HFFc6 (cell line): ENCODE results near the gene TMEM45B. TPM values are rescaled to one million over a fixed set of nuclear protein-coding genes. Genes with fewer than 3 reads are reported as not detected.
"Not testable (repeated sequence)": the region's sequence is repeated elsewhere in the genome, so short reads cannot be mapped to it uniquely, and the experiment has no call there.

Source experiments
- DNase-seq: peaks from one replicate; pipeline ENCODE4 v3.0.0-alpha.2; 2018
- H3K27ac Mint-ChIP-seq: 2 replicates; pipeline ENCODE4 v1.8.0; 2020; ENCODE audit warnings: mild to moderate bottlenecking, mixed read lengths
- H3K27me3 Mint-ChIP-seq: 2 replicates; pipeline ENCODE4 v1.8.0; 2021; ENCODE audit warnings: mild to moderate bottlenecking, moderate library complexity, mixed read lengths; ENCODE audit not compliant: insufficient read depth
- H3K36me3 Mint-ChIP-seq: 2 replicates; pipeline ENCODE4 v1.8.0; 2021; ENCODE audit warnings: low read depth, mixed read lengths
- H3K4me1 Mint-ChIP-seq: 2 replicates; pipeline ENCODE4 v1.8.0; 2020; ENCODE audit warnings: low read depth, mixed read lengths
- H3K4me3 Mint-ChIP-seq: 2 replicates; pipeline ENCODE4 v1.8.0; 2020; ENCODE audit warnings: mild to moderate bottlenecking, moderate library complexity, mixed read lengths
- H3K9me3 Mint-ChIP-seq: 2 replicates; pipeline ENCODE4 v1.8.0; 2020; ENCODE audit warnings: mild to moderate bottlenecking, mixed read lengths
- total RNA-seq, 6 experiments: library from RNA; stranded (reverse); fragmentation: NEBNext Ultra II Directional; extraction: Animal tissue kit (Norgen Biotek cat#: 25700); gene quantifications; 2 replicates in 1 of 6; 3 replicates in 5 of 6; pipeline ENCODE4 v1.2.3, GENCODE V29; 2021
- TF ChIP-seq, protein P1 (sequence below): fragments of 200-600 bp; sonication (generic); IDR thresholded peaks from 2 replicates; pipeline ENCODE4 v1.5.0; 2021; ENCODE audit warnings: antibody characterized with exemption, mild to moderate bottlenecking

Gene TMEM45B
- total RNA-seq, 6 experiments from 2014 or later, result not detected

DNA sequence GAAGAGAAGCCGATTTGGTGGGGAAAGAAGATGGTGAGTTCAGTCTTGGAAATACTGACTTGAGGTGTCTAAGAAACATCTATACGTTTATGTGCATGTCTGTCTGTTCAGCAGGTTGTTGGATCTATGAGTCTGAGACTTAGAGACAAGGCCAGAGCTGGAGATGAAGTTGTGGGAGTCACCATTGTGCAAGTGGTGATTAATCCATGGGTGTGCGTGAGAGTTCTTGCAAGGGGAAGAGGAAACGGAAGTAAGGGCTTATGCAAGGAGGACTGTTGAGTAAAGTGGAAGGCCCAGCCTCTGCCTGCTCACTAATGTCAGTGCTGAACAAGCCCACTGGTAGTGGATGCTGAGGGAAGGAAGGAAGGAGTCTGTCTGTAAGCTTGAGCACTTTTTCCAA is 9.7 kb downstream of the TMEM45B start:
- Mint-ChIP-seq H3K27me3 (no peaks in the 10 kb centered on the region; the same call in none of the 2 replicates), H3K4me3 (no peak overlapping the region), H3K4me1 (no peaks in the 10 kb centered on the region), H3K36me3 (no peaks in the 10 kb centered on the region), H3K9me3 (no peaks in the 10 kb centered on the region), H3K27ac (no peak overlapping the region)
- TF ChIP-seq, protein P1, sequence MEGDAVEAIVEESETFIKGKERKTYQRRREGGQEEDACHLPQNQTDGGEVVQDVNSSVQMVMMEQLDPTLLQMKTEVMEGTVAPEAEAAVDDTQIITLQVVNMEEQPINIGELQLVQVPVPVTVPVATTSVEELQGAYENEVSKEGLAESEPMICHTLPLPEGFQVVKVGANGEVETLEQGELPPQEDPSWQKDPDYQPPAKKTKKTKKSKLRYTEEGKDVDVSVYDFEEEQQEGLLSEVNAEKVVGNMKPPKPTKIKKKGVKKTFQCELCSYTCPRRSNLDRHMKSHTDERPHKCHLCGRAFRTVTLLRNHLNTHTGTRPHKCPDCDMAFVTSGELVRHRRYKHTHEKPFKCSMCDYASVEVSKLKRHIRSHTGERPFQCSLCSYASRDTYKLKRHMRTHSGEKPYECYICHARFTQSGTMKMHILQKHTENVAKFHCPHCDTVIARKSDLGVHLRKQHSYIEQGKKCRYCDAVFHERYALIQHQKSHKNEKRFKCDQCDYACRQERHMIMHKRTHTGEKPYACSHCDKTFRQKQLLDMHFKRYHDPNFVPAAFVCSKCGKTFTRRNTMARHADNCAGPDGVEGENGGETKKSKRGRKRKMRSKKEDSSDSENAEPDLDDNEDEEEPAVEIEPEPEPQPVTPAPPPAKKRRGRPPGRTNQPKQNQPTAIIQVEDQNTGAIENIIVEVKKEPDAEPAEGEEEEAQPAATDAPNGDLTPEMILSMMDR, result no peak
- DNase-seq, result peak; percentile 80

DNA sequence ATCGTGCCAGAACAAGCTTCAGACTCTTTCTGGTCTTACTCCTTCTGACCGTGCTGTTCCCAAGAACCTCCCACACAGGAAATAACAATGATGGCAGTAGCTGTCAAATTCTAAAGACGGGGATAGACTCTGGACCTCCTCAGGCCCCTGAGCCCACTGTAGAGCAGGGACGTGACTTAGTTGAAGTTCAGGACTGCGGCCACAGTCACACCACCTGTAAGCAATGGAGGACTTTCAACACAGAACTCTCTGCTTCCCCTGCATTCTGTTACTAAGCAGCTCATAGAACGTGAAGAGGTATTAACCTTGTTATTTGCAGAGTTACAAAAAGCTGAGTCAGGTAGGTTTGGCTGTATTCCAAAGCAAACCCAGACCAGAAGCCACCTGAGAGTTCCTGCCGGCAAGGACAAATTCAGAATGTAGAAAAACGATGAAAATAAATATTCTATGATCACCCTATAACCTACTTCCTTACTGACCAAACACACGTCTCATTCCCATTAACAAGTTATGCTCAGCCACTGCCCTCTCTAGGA is 12.7 kb downstream of the TMEM45B start:
- DNase-seq, result no peak
- no peaks in the 10 kb centered on the region for H3K9me3 Mint-ChIP-seq
- H3K4me3 Mint-ChIP-seq, result no peak overlapping the region
- H3K36me3 Mint-ChIP-seq, result no peaks in the 10 kb centered on the region
- H3K27ac Mint-ChIP-seq, result no peak overlapping the region
- peaks cover 2% of the 10 kb centered on the region for H3K27me3 Mint-ChIP-seq
- TF ChIP-seq, protein P1, result no peak
- H3K4me1 Mint-ChIP-seq, result peaks cover 7% of the 10 kb centered on the region

DNA sequence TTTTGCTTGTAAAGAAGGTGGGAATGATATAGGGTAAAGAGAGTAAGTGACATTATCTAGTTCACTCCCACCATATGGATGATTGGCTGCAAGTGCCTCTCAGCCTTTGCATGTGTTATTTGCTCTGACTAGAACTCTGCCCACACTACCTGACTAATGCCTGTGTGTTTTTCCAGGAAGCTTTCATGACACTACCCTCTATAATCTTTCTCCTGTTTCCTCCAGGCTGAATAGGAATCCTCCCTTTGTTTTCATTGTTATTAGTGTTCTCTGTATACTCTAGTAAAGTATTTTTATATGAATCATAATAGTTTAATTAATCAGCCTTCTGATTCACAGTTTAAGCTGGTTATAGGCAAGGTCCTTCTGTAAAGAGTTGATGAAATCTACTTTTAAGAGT is 13.8 kb downstream of the TMEM45B start:
- not testable (repeated sequence) for H3K27me3 Mint-ChIP-seq, H3K4me1 Mint-ChIP-seq, DNase-seq, H3K36me3 Mint-ChIP-seq, H3K27ac Mint-ChIP-seq, H3K9me3 Mint-ChIP-seq, H3K4me3 Mint-ChIP-seq

DNA sequence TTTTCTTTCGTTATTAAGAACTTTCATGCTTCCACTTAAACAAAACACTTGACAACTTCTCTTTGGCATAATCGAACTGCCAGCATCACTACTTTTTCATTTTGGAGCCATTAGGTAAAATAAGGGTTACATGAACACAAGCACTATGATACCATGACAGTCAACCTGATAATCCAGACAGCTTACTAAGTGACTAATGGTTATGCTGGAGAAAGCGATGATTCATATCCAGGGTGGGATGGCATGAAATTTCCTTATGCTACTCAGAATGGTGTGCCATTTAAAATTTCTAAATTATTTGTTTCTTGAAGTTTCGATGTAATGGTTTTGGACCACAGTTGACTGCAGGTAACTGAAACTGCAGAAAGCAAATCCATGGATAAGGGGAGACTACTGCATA is 15.6 kb downstream of the TMEM45B start:
- H3K4me1 Mint-ChIP-seq, result peaks cover 16% of the 10 kb centered on the region
- not testable (repeated sequence) for H3K4me3 Mint-ChIP-seq, H3K9me3 Mint-ChIP-seq, H3K36me3 Mint-ChIP-seq, H3K27ac Mint-ChIP-seq
- peaks cover 10% of the 10 kb centered on the region for H3K27me3 Mint-ChIP-seq
- DNase-seq, result peak; percentile 17

DNA sequence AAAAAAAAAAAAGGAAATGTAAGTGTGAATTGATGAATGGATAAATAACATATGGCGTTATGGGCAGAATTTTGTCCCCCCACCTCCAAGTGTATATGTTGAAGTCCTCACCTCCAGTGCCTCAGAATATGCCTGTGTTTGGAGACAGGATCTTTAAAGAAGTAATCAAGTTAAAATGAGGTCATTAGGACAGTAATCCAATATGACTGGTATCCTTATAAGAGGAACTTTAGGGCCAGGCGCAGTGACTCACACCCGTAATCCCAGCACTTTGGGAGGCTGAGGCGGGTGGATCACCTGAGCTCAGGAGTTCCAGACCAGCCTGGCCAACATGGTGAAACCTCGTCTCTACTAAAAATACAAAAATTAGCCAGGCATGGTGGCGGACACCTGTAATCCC is 17.6 kb downstream of the TMEM45B start:
- peaks cover 24% of the 10 kb centered on the region for H3K4me1 Mint-ChIP-seq
- not testable (repeated sequence) for H3K4me3 Mint-ChIP-seq

DNA sequence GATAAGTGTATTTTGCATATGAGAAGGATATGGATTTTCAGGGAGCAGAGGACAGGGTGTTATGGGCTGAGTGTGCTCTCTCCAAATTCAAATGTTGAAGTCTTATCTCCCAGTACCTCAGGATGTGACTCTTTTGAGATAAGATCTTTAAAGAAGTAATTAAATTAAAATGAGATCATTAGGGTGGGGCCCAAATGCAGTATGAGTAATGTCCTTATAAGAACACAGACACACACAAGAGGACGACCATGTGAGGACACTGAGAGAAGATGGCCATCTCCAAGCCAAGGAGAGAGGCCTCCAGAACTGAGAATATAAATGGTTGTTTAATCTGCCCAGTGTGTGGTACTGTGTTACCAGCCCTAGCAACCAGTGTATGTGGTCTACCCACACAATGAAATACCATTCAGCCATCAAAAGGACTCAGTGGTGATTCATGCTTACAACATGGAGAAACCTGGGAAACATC is 20.8 kb downstream of the TMEM45B start:
- DNase-seq, result peak; percentile 50
- H3K27ac Mint-ChIP-seq, result peak overlapping the region; percentile 78
- H3K27me3 Mint-ChIP-seq, result peaks cover 25% of the 10 kb centered on the region
- peaks cover 18% of the 10 kb centered on the region for H3K4me1 Mint-ChIP-seq
- H3K4me3 Mint-ChIP-seq, H3K9me3 Mint-ChIP-seq, H3K36me3 Mint-ChIP-seq: not testable (repeated sequence)

More for the DNA sequence above, 17.6 kb downstream of the TMEM45B start:
- not testable (repeated sequence) for DNase-seq, H3K27ac Mint-ChIP-seq, H3K36me3 Mint-ChIP-seq, H3K9me3 Mint-ChIP-seq
- H3K27me3 Mint-ChIP-seq, result peaks cover 13% of the 10 kb centered on the region

DNA sequence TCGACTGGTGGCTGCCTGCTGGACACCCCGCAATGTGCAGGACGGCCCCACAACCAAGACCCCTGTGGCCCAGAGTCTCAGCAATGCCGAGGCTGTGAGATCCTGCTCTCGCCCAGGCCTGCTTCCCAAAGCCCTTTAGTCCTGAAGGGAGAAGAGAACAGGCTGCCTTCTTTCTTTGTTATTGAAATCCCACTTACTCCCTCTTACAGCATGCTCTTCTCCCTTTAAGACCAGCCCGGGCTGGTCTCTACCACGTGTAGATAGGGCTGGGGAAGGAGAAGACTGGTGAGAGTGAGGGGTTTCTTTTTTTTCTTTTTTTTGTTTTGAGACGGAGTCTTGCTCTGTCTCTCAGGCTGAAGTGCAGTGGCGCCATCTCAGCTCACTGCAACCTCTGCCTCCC is 21.3 kb downstream of the TMEM45B start:
- Mint-ChIP-seq H3K9me3 (no peaks in the 10 kb centered on the region), H3K27me3 (peaks cover 30% of the 10 kb centered on the region), H3K4me1 (peaks cover 17% of the 10 kb centered on the region), H3K36me3 (no peaks in the 10 kb centered on the region), H3K4me3 (no peak overlapping the region), H3K27ac (no peak overlapping the region; the same call in 1 of the 2 replicates)
- DNase-seq, result no peak
- TF ChIP-seq, protein P1, result no peak

DNA sequence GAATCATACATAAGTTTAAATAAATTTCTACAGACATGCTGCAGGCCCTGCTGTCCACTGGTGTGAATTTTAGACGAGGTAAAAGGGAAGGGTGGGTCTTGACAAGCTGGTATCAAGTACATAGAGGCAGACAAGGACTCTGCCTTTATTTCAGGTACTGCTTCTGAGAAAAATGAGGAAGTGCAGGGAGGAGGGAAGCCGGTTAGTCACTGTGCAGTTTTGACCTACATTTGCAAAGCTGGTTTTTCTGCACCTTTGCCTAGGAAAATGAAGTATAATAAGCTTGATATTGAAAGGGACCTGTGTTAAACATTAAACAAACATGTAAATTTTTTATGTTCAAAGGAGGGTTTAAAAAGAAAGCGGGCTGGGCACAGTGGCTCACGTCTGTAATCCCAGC is 24.6 kb downstream of the TMEM45B start:
- H3K36me3 Mint-ChIP-seq, result no peaks in the 10 kb centered on the region
- no peaks in the 10 kb centered on the region for H3K9me3 Mint-ChIP-seq
- H3K27ac Mint-ChIP-seq, result no peak overlapping the region
- TF ChIP-seq, protein P1, result no peak
- DNase-seq, result no peak
- H3K4me3 Mint-ChIP-seq, result no peak overlapping the region
- peaks cover 14% of the 10 kb centered on the region for H3K4me1 Mint-ChIP-seq
- peaks cover 27% of the 10 kb centered on the region for H3K27me3 Mint-ChIP-seq
